Glutamatergic neuron (in vitro differentiated cells): ENCODE data around the gene ZBTB21. TPM values are rescaled to one million over a fixed set of nuclear protein-coding genes. Genes with fewer than 3 reads are reported as not detected.
A peak's percentile ranks its signal among the peaks of the same experiment; 100 is the strongest.

Experiments
- DNase-seq: peaks from one replicate; pipeline ENCODE4 v3.0.0; 2022
- H3K27ac Mint-ChIP-seq: one replicate; pipeline ENCODE4 v1.8.0; 2020; ENCODE audit warnings: mild to moderate bottlenecking, mixed read lengths, inconsistent platforms; ENCODE audit not compliant: unreplicated experiment
- H3K27me3 Mint-ChIP-seq: one replicate; pipeline ENCODE4 v1.8.0; 2020; ENCODE audit warnings: mild to moderate bottlenecking, moderate library complexity, mixed read lengths, inconsistent platforms; ENCODE audit not compliant: unreplicated experiment
- H3K36me3 Mint-ChIP-seq: one replicate; pipeline ENCODE4 v1.8.0; 2020; ENCODE audit warnings: mild to moderate bottlenecking, mixed read lengths, inconsistent platforms; ENCODE audit not compliant: unreplicated experiment
- H3K4me1 Mint-ChIP-seq: one replicate; pipeline ENCODE4 v1.8.0; 2020; ENCODE audit warnings: mild to moderate bottlenecking, low read depth, mixed read lengths, inconsistent platforms; ENCODE audit not compliant: unreplicated experiment
- H3K4me3 Mint-ChIP-seq: one replicate; pipeline ENCODE4 v1.8.0; 2020; ENCODE audit warnings: mild to moderate bottlenecking, mixed read lengths, inconsistent platforms; ENCODE audit not compliant: unreplicated experiment
- H3K9me3 Mint-ChIP-seq: one replicate; pipeline ENCODE4 v1.8.0; 2020; ENCODE audit warnings: mild to moderate bottlenecking, moderate library complexity, mixed read lengths, inconsistent platforms; ENCODE audit not compliant: unreplicated experiment
- CTCF ChIP-seq: fragments of 200-600 bp; sonication (generic); IDR thresholded peaks from one replicate; pipeline ENCODE4 v1.5.0; 2021; ENCODE audit not compliant: partially characterized antibody, unreplicated experiment
- total RNA-seq: library from RNA; stranded (reverse); fragmentation: NEBNext Ultra II Directional; extraction: Animal tissue kit (Norgen Biotek cat#: 25700); gene quantifications from one replicate; pipeline ENCODE4 v1.2.1, GENCODE V29; 2021; ENCODE audit not compliant: unreplicated experiment

The ZBTB21 gene
- total RNA-seq, 1 donor from 2014 or later: 21.2 TPM

GRCh38 chr21:41954654-41955499 is 55.3 kb downstream of the ZBTB21 start:
- TF ChIP-seq CTCF: no peak
- H3K4me3 Mint-ChIP-seq: peak overlapping the region; percentile 70
- no peak for DNase-seq
- H3K36me3 Mint-ChIP-seq: no peaks in the 10 kb centered on the region
- H3K4me1 Mint-ChIP-seq: peaks cover 5% of the 10 kb centered on the region
- peaks cover 12% of the 10 kb centered on the region for H3K9me3 Mint-ChIP-seq
- no peak overlapping the region for H3K27ac Mint-ChIP-seq
- peaks cover 15% of the 10 kb centered on the region for H3K27me3 Mint-ChIP-seq

GRCh38 chr21:41953831-41954653 is 56.1 kb downstream of the ZBTB21 start, which contains the start of gene C2CD2:
Gene C2CD2, minus strand, starts transcription at chr21:41954018. Its CDS starts 370 bp downstream, at chr21:41953648.
- peaks cover 5% of the 10 kb centered on the region for H3K4me1 Mint-ChIP-seq
- no peaks in the 10 kb centered on the region for H3K36me3 Mint-ChIP-seq
- TF ChIP-seq CTCF: no peak
- peak; percentile 40 for DNase-seq
- peaks cover 15% of the 10 kb centered on the region for H3K27me3 Mint-ChIP-seq
- peak within 1 kb of the TSS; percentile 70 for H3K4me3 Mint-ChIP-seq
- H3K27ac Mint-ChIP-seq: no peak within 1 kb of the TSS
- H3K9me3 Mint-ChIP-seq: peaks cover 12% of the 10 kb centered on the region

- peaks cover 5% of the 10 kb centered on the region for H3K4me1 Mint-ChIP-seq
- DNase-seq: peak; percentile 33
Observed at GRCh38 chr21:41953249-41953830, 56.8 kb downstream of the ZBTB21 start.

GRCh38 chr21:41952568-41953248 is 57.5 kb downstream of the ZBTB21 start:
- TF ChIP-seq CTCF: no peak
- H3K36me3 Mint-ChIP-seq: no peaks in the 10 kb centered on the region
- peaks cover 12% of the 10 kb centered on the region for H3K9me3 Mint-ChIP-seq
- peaks cover 5% of the 10 kb centered on the region for H3K4me1 Mint-ChIP-seq
- H3K27me3 Mint-ChIP-seq: peaks cover 15% of the 10 kb centered on the region
- DNase-seq: no peak
- H3K27ac Mint-ChIP-seq: no peak overlapping the region
- H3K4me3 Mint-ChIP-seq: peak overlapping the region; percentile 55

More at GRCh38 chr21:41953249-41953830, 56.8 kb downstream of the ZBTB21 start:
- Mint-ChIP-seq H3K27me3 (peaks cover 15% of the 10 kb centered on the region), H3K36me3 (no peaks in the 10 kb centered on the region), H3K9me3 (peaks cover 12% of the 10 kb centered on the region), H3K27ac (no peak overlapping the region), H3K4me3 (no peak overlapping the region)
- TF ChIP-seq CTCF: no peak
